HuH-7 (cell line): ENCODE measurements around the gene SNX32.

Source experiments
- DNase-seq: peaks from one replicate; pipeline ENCODE4 v3.0.0; 2011; ENCODE audit warnings: low spot score

Gene SNX32

DNA sequence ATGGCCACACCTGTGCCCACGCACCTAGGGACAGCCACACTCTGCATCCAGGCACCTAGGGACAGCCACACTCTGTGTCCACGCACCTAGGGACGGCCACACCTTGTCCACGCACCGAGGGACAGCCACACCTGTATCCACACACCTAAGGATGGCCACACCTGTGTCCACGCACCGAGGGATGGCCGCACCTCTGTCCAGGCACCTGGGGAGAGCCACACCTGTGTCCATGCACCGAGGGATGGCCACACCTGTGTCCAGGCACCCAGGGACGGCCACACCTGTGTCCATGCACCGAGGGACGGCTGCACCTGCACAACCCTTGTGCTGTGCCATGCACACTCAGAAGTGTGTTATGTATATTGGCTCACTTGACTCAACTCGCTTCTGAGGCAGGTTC is 36.1 kb upstream of the SNX32 start:
- no peak for DNase-seq

DNA sequence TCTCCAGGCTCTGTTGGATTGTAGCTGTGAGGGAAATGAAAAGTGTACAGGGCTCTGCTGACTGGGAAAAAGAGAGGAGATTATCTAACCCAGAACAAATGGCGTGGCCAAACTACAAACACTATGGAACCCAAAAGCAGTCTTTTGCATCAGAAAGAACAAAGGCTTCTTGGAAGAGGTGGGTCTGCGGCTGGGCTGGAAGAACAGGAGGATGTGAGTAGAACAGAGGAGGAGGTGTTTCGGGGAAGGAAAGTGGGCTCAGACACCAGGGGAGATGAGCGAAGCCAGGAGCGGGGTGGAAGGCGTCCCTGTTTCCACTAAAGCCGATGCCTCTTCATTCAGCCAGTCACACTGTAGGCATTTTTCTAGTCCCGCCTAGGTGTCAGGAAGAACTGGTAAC is 34.9 kb upstream of the SNX32 start:
- no peak for DNase-seq

DNA sequence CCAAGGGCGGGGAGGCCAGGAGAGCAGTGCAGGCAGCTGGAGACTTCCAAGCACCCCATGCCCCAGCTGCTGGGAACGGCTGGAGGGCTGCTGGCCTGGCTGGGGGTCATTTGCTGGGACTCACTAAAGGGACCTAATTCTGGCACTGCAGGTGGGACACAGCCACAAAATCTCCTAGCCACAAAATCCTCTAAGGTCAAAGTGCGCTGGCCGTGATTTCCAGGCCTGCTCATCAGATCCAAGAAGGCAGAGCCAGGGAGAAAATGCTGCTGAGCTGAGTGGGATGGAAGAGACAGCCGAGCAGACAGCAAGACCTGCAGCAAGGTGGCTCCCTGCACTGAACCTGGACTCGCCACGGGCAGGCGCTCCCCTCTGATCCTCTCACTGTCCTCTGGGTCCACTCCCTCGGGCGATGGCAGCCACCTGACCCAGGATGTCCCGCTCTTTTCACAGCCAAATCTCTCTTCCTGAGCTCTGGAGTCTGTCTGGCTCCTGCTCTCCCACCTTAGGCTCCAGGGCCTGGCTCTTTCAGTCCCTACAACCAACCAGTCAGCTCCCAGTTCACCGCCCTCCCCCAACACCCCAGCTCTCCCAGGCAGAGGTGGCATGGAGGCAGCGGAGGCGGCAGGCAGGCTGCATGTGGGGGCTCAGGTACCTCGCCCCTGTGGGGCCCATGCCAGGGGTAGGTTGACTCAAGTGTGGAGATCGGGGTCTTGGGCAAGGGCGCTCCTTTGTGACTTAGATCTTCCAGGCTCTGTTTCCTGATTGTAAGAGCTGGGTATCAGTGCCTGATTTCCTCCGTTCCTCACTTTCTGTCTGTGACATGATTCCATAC is 32.4 kb upstream of the SNX32 start:
- no peak for DNase-seq

DNA sequence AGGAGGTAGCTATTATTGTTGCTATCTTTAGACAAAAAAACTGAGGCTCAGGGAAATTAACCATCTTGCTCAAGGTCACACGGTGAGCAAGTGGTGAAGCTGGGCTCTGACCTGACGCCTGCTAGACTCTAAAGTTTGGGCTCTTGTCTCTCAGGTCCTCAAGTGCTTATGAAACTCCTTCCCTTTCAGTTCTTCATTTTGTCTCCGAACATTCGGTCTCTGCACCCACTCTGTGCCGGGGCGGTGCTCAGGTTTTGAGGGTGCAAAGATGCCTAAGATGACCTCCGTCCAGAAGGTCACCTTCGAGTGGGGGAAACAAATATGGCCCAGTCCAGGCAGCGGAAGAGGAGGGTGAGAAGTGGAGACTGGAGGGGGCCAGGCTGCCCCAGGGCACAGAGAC is 30.9 kb upstream of the SNX32 start:
- DNase-seq: no peak

DNA sequence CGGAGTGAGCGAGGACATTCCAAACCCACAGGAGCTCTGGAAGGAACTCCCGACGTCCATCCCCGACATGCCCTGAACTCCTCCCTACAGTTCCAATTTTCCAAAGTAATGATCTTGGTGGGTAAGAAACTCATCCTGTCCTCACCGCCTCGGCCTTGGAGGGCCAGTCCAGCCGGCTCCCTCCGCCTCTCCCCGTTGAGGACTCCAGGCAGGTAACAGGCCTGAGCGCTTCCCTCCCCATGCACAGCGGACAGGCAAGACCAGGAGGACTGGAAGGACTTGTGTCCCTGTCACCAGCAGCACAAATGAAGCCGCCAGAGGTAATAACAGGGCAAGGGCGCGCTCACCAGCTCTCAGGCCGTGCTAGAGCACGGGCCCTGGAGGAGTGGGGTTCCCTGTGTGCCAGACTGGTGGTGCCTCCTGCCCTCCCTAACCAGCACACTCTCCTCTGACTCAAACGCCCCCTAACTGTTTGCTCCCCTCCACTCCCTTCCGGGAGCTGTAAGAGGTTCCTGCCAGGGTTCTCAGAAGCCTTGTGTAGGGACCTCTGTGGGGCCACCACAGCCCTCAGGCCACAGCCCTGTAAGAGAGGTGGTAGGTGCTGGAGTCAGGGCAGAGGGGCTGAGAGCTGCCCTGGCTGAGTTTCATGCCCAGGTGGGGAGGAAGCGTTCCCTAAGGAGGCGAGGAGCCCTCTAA is 29.8 kb upstream of the SNX32 start:
- DNase-seq: no peak

DNA sequence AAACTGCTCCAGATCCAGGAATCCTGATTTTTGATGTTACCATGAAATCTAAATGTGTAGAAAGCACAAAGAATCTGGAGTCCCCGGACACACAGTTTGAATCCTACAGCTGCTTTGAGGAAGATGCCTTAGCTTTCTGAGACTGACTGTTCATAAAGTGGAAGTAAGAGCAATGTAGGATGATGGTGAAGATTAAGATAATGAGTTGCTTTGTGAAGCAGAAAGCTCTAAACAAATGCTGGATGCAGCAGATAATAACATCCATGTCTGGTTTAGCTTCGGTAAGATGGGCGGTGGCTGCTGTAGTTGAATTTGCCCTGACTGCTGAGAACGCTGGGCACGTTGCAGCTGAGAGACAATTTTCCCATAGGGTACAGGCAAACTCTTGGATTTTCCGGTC is 26.8 kb upstream of the SNX32 start:
- no peak for DNase-seq

DNA sequence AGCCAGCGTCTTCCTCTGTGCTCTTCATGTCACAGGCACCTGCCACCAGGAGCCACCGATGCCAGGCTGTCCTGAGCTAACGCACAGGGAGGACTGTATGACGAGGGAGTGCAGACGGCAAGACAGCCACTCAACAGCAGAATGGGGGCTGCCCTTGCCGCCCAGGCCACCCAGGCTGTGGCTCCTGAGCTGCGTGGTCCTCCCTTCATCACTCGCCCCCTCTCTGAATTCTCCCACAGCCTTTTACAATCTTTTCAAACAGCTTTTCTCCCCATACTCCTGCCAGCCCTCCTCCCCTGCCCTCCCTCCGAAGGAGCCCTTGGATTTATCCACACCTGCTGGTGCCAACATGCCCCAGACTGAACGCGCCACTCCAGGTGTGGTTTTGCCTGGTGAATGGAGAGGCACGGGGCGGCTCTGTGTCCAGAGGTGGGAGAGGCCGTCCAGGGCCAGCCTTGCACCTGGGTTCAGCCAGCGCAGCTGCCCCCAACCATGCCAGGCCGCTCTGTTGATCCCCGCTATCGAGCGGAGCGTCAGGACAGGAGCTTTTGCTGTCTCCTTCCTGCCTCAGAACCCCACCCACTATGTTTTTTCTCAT is 24.9 kb upstream of the SNX32 start:
- DNase-seq: no peak

DNA sequence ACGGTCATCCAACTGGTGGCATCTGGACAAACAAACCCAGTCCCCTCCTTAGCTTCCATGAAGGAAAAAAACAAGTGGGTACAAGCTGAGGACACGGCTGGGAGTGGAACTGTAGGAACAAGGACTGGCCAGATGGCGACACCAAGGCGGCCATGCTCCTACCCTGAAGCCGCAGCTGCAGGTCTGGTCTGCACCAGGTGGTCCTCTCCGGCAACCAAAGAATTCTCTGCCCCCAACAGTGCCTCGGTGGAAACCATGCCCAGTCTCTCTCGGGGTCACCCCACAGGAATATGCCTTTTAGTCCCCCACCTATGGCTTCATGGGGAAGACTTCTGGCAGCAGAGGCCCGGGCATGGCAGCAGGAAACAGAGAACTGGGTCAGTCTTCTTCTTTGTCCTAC is 24.3 kb upstream of the SNX32 start:
- DNase-seq: no peak

DNA sequence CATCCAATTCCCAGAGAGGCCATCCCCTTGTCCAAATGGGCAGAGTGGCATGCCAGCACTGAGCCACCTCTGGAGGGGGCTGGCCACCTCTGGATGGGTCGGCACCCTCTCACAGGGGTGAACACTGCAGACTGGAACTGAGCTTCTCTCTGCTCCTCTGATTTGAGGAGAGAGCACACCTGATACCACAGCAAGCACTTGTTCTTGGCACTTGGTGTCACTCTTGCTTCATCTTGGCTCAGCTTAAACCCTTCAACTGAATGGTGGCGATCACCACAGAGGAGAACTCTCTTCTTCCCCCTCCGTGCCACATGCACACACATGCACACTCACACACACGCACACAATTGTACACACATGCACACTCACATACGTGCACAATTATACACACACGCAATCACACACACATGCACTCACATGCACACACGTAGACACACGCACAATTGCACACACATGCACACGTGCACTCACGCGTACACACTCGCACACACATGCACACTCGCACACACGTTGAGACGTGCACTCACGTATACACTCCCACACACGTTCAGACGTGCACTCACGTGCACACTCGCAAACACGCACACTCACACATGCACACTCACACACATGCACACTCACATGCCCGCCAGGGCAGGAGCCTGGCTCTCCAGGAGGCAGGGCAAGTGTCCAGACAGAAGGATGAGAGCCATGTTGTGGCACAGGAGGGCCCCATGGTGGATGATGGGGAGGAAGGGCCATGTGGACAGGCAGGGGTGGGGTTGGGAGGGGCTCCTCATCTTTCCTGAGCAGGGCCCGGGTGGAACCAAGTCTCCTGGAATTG is 23.5 kb upstream of the SNX32 start:
- no peak for DNase-seq

DNA sequence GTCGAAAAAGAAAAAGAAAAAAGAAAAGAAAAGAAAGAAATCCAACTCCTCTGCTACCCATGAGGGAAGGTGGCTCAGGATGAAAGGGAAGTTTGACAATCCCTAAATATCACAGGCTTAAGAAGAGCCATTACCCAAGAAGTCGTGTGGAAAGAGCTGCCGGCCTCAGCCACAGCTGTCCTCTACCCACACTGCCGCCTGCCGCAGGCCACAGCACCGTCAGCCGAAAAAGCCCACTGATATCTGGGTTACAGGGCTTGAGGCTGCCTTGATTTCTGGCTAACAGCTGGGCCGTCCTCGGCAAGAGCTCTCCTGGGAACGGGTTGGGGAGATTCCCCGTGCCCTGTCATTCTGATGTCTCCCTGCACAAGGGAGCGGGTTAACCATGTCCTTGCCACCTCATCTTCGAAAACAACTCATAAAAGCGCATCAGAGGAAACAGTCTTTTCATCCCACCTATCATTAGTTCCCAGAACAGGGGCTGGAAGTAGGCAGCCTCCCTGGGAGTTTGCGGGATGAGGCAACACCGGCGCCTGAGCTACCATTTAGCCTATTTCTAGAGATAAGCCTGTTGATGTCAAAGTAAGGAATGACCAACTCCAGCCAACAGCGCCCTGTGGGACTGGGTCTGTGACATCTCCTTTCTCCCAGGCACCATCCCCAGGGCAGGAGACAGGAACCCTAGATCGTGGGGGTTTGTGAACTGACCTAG is 21.8 kb upstream of the SNX32 start:
- DNase-seq: no peak

DNA sequence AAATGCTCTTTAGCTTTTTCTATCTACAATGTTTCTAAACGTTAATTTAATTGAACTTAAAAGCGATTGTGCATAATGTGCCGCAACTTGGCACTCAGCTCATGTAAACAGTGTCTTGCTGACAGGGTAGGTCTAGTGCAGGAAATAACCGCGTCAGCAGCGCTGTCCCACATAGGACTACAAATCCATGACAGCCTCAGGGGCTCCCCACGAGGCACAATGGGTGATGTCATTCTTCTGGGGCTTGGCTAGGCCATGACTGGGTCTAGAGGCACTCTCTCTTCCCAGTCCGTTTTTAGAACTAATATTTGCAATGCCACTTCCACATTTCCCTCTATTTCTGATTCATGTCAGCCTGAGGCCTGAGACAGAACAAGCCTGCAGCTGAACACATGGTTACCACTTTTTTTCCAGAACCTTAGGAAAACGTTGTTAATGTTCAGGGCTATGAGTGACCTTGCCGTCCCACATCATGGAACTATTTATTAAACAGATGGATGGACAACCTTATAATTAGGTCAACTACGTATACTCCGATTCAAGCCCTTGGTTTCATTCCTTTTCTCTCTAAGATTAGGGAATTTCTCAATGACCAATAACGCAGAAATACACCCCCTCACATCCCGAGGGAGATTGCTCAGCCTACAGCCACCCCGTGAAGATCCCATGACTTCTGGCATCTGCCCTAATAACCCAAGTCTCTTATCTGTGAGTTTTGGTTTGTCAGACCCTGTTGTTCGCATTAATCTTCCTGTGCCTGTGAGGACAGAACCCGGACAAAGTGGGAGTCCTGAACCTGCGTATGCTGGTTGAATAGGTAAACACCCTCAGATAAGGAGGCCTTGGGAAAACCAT is 19.4 kb upstream of the SNX32 start:
- DNase-seq: no peak

DNA sequence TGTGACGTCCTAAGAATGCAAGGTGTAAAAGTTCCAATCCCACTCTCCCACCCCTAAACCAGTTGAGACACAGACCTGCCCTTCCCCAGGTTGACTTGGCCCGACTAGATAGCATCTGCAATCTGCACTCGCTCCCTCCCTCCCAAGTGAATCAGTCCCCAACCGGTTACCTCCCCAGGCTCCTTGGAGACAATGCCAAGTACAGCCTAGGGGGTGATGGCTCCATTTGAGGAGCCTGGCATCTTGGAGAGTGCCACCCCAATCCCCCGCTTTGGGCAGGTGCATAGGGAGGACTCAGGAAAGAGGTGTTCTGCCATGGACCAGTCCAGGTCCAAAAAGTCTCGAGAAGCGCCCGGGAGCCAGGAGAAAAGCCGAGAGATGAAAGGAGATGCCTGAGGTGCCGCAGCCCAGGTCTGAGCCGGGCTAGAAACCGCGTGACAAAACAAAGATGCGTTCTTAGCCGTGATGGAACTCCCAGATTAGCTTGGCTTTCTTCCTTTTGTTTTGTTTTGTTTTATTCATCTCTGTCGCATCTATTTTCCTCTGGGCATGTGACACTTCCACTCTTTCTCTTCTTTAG is 18.7 kb upstream of the SNX32 start:
- no peak for DNase-seq

DNA sequence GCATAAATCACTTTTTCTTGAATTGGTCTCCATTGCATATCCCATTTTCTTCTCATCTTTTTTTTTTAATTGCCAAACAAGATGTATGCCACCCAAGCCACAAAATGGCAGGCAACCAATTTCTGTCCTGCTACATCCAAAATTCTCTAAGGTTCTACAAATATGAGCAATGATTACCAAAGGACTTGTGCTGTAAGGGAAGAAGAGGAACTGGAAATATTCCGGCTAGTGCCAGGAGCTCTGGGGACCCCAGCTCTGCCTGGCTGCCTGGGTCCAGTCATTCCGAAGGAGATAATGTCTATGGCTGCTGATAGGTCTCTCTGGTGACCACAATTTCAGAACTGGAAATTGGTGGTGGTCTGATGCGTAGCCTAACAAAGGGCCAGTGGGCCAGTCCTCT is 17.1 kb upstream of the SNX32 start:
- DNase-seq: no peak

DNA sequence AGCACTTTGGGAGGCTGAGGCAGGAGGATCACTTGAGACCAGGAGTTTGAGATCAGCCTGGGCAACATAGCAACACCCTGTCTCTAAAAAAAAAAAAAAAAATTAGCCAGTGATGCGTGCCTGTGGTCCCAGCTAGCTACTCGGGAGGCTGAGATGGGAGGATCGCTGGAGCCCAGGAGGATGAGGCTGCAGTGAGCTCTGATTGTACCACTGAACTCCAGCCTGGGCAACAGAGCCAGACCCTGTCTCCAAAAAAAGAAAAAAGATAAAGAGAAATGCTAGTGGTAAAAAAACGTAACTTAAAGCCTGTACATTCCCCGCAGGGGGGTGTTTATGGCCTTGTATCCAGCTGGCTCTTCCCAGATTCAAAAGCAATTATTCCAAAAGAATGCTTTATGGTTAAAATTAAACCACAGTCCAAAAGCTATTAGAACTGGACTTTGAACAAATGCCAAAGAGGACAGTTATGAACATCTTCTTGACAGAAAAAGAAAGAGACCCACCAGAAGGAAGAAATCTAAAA is 16.4 kb upstream of the SNX32 start:
- DNase-seq: no peak

DNA sequence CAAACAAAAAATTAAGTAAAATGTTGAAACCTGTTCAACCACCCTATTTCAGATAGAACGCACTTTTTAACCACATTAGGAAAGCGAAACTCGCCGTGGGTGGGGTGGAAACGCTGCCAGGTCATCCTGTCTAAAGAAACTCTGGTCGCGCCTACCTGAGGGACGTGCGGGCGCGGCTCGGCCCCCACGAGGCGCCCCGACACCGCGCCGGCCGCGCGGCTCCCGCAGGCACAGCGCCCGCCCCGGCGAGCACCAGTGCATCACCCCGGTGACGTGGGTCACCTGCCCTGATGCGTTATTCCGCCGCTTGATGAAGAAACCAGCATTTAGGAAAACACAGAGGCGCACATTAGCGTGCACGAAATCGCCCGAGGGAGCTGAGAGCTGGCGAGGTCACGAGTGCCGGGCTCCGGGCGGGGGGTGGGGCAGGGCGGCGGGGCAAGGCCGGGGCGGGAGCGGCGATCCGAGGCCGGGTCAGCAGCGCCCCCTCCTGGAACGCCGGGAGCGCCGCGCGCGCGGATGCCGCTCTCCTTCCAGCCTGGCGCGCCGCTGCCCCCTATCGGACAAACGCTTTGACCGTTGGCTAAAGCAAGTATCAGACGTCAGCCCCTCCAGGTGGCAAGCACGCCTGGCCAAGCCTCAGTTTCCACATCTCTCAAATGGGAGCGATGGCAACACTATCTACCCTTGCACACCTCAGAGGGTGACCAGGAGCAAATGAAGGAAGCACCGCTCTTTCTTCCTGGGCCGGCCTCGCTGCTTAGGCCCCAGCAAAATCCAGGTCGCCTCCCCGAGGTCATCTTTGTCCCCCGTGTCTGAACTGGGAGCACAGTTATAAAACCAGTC is 15.7 kb upstream of the SNX32 start:
- DNase-seq: peak; percentile 84

DNA sequence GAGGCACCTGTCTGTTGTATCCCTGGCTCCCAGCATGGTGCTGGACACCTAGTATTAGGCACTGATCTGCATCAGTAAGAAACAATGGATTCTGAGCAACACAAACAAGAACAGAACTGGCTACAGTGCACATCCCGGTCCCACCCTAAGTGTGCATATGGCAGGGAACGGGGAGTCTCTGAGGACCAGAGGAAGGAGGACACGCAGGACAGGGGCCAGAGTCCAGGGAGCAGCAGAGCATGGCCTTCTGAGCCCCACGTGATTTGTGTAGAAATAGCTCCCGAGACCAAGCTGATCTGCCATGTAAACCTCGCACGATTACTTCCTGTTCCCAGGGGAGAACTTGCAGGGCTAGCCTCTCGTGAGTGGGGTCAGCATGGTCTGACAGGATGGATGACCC is 12.7 kb upstream of the SNX32 start:
- no peak for DNase-seq

DNA sequence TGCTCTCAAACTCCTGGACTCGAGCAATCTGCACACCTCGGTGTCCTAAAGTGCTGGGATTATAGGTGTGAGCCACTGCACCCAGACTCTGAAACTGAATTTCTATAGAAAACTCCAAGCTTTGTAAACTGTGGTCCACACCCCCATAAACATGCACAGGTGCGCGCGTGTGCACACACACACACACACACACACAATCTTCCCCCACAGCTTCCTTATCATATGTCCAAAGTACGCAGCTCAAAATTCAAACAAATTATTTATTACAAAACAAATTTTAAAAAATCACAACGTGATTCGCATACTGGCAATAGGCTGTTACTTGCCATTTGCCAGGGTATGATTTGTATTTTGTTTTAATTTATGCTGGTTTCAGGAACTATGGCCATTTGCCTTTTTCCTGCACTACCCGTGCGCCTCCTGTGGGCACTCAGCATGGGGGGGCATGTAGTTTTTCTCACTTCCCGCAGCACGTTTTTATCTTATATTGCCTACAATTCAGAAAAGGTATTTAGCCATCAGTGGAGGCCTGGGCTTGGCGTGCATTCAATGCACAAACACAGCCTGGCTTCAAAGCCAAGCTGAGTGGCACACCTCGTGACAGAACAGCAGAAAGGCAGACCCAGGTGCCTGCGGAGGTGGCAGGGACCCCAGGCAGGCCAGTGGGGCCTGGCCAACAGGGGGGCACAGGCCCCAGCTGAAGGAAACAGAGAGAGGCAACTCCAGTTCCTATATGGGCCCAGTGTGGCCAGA is 10.8 kb upstream of the SNX32 start:
- no peak for DNase-seq

DNA sequence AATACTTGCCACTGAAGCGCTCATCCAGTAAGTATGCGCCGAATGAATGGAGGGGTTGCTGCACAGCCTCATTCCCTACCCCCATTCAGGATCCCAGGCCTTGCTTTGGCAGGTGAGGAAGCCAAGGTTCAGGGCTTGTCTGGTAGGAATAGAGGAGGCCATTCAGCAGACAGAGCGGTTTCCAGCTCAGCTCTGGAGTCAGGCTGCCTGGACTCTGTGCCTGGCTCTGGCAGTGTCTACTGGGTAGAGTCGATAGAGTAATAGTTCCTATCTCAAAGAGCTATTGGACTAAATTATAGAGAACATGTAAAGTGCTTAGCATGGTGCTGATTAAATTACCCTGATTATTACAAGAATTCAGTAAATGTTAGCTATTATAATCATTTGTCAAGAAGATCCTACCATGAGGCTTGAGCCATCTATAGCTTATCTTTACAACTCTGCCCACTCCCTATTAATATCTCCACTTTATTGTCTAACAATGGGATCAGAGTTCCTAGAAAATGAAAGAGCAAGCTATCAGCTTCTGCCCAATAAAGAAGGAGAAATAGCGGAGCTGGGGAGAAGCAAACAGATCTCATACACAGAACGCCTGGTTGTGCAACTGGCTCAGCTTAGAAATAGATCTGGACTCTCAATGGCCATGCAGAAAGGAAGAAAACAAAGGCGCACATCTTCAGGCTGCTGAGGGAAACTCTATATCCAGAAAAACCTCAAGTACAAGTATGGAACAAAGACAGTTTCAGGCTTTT is 6.6 kb upstream of the SNX32 start:
- DNase-seq: no peak
